DOHH2 (cell line): Measurements from ENCODE around the gene NCBP2.

Experiments used
- CTCF ChIP-seq: fragments of 200-600 bp; sonication (generic); IDR thresholded peaks from one replicate; pipeline ENCODE4 v1.5.1; 2014; ENCODE audit warnings: antibody characterized with exemption, mild to moderate bottlenecking, low read depth, low read length; ENCODE audit not compliant: poor library complexity, severe bottlenecking
- EZH2phosphoT487 ChIP-seq: fragments of 200-600 bp; sonication (generic); IDR thresholded peaks from 2 replicates; pipeline ENCODE4 v1.6.1; 2017; ENCODE audit warnings: borderline replicate concordance, mild to moderate bottlenecking, antibody characterized with exemption, low read length, moderate library complexity, mixed read lengths

GRCh38 chr3:196951371-196951770 is 9.0 kb upstream of the NCBP2 start:
- TF ChIP-seq CTCF (no peak), EZH2phosphoT487 (no peak)
